ENCODE data around the gene SLC2A13.
"Not testable (repeated sequence)": the region's sequence is repeated elsewhere in the genome, so short reads cannot be mapped to it uniquely, and the experiment has no call there.

Gene SLC2A13

DNA sequence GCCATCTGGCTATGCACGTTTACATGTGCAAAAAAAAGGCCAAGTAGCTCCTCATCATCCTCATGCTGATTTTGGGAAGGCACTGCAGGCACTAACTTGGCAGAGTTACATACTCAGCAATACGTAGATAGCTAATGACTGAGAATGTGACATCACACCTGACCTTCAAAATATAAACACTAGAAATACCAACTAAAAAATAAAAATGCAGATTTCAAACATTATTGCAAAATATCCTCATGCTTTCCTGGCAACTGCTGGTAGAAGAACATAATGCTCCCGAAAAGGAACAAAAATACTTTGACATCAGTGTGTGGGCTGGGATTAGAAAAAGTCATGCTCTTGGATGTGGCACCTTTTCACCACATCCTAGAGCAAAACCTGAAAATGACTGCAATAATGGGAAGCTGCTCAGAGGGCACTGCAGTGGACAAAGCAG, 333.0 kb downstream of the SLC2A13 start:
- no peaks in the 10 kb centered on the region for H3K4me1 Mint-ChIP-seq
- no peaks in the 10 kb centered on the region for H3K27me3 Mint-ChIP-seq
- ATAC-seq (no peak), DNase-seq (no peak)
- H3K9me3 Mint-ChIP-seq: no peaks in the 10 kb centered on the region
- H3K27ac Mint-ChIP-seq: no peak overlapping the region
- no peaks in the 10 kb centered on the region for H3K36me3 Mint-ChIP-seq (ENCODE audit: low read depth)
- H3K4me3 Mint-ChIP-seq: no peak overlapping the region

DNA sequence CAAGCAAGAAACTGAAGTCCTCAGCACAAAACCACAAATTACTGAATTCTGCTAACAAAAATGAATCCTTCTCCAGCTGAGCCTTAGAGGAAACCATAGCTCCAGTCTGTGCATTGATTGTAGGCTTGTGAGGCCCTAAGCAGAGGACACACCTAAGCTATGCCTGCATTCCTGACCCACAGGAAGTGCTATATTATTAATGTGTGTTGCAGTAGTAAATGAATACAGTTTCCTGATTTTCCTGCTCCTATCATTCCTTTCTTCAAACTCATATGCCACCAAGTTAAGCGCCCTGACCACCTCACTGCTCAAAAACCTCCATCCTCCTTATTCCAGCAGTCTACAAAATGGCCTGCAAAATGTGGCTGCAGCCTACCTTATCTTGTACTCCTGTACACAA, 334.4 kb downstream of the SLC2A13 start:
- Mint-ChIP-seq H3K27ac (no peak overlapping the region), H3K9me3 (no peaks in the 10 kb centered on the region), H3K4me1 (no peaks in the 10 kb centered on the region), H3K4me3 (no peak overlapping the region), H3K27me3 (no peaks in the 10 kb centered on the region), H3K36me3 (ENCODE audit: low read depth) (no peaks in the 10 kb centered on the region)
- no peak for DNase-seq
- ATAC-seq: no peak

DNA sequence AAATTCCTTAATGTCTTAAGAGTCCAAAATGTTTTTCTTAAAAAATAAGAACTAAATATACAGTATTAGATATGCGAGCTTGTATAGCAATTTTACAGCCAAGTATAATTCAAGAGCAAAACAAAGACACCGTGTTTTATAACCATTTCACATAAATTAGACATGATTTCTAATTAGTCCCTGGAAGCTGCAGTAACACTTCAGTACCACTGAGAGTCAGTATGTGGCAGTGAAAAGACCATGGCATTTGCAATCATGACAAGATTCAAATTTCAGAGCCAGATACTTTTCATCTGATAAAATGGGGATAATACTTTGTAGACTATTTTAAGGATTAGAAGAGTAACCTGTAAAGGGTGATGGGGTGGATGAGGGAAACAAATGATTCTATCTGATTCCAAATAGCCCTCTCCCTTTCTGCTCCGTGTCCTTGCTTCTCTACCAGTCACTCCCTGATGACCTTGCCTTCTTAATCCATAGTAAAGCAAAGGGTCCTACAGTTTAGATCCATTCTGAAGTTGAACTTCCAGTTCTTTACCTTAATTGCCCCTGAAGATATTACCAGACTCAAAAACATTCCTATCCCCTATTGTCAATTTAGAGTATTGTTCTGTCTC, 340.8 kb downstream of the SLC2A13 start:
- DNase-seq (no peak), ATAC-seq (no peak)
- H3K4me3 Mint-ChIP-seq: no peak overlapping the region
- no peak overlapping the region for H3K27ac Mint-ChIP-seq
- H3K4me1 Mint-ChIP-seq: no peaks in the 10 kb centered on the region
- no peaks in the 10 kb centered on the region for H3K27me3 Mint-ChIP-seq
- H3K9me3 Mint-ChIP-seq: no peaks in the 10 kb centered on the region
- no peaks in the 10 kb centered on the region for H3K36me3 Mint-ChIP-seq (ENCODE audit: low read depth)

DNA sequence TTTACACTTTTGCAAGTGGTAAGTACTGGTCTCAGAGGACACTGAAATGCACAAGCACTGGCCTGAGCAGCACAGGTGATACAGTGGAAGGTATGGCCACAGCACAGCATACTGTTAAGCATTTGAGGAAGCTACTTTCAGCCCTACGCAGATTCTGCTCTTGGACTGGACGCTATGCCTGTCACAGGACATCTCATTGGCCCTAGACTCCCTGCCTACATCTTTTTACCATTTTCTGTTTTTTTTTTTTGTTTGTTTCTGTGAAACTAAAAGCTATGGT, 342.1 kb downstream of the SLC2A13 start:
- no peaks in the 10 kb centered on the region for H3K36me3 Mint-ChIP-seq (ENCODE audit: low read depth)
- DNase-seq (no peak), ATAC-seq (no peak)
- H3K4me1 Mint-ChIP-seq: no peaks in the 10 kb centered on the region
- H3K27me3 Mint-ChIP-seq: no peaks in the 10 kb centered on the region
- no peak overlapping the region for H3K27ac Mint-ChIP-seq
- H3K4me3 Mint-ChIP-seq: no peak overlapping the region
- H3K9me3 Mint-ChIP-seq: no peaks in the 10 kb centered on the region

DNA sequence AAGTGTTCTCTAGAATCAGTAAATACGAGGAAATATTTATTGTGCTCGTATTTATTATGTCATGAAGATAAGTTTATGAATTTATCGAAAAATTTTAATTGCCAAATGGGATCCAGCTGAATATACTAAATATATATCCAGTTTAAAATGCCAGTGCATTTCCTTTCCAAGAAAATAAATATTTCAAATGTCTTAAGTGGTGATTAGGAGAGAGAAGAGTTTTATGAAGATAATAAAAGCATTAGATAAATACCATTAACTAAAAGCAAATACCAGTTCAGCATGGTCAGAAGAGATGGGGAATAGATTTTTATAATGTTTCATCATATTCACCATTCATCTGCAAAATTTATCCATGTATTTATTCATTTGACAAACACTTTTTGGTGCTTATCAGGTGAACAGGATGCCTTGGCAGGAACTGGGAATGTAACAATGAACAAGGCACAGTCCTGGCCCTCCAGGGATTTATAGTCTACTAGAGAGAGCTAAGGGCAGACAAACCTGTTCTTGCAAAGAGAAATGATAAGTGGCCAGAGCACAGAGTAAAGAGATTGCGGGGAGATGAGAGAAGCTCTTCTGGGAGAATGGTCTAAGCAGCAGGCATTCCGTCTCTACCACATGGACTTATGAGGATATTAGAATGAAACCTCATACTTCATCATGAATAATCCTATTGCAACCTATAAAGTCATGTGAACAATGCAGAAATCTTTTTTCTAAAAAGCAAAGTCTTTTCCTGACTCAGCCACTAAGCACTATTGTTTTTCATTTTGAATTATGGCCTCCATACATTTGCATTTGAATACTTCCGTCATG, 342.6 kb downstream of the SLC2A13 start:
- H3K27ac Mint-ChIP-seq: no peak overlapping the region
- H3K36me3 Mint-ChIP-seq (ENCODE audit: low read depth): no peaks in the 10 kb centered on the region
- H3K4me1 Mint-ChIP-seq: no peaks in the 10 kb centered on the region
- no peak overlapping the region for H3K4me3 Mint-ChIP-seq
- H3K9me3 Mint-ChIP-seq: no peaks in the 10 kb centered on the region
- ATAC-seq (no peak), DNase-seq (no peak)
- no peaks in the 10 kb centered on the region for H3K27me3 Mint-ChIP-seq

DNA sequence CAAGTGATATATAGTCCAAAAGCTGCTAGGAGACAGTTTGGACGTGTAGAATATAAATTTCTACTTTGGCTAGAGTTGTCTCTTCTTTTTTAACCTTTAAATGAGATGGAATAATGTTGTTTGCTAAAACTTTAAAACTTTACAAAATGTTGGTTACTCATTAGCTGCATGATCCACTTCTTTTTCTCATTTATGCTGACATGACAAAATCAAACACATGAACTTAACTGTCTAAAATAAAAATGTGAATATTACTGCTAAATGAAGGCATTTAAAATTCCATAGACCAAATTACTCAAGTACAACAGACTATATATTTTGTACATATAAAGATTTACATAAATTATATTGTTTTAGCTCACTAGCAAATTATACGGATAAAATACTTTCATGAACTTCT, 350.4 kb downstream of the SLC2A13 start:
- Mint-ChIP-seq H3K36me3 (ENCODE audit: low read depth) (no peaks in the 10 kb centered on the region), H3K9me3 (no peaks in the 10 kb centered on the region), H3K27ac (no peak overlapping the region), H3K4me3 (no peak overlapping the region), H3K27me3 (no peaks in the 10 kb centered on the region), H3K4me1 (no peaks in the 10 kb centered on the region)
- DNase-seq (no peak), ATAC-seq (no peak)

DNA sequence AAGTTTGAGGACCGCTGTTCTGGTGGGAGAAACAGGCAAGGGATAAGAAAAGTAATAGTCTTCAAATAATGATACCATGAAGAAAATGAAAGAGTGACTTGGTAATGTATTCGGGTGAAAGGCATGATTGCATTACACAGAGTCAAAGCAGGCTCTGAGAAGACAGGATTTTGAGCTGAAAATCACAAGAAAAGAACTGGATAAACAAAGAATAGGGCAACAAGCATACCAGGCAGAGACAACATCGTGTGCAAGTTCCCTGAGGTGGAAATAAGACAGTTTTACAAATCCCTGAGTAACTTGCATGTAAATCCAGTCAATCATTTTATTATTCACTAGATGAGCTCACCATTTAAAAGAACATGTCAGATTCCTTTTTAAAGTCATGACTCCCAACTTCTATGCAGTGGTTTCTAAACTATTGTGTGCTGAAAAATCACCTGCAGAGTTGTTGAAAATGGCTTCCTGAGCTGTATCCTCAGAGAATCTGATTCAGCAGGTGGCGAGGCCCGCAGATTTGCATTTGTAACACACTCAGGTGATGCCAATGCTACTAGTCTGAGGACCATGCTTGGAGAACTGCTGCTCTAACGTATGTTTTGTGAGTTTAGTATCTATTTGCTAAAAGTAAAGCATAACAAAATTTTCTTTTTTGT, 353.3 kb downstream of the SLC2A13 start:
- ATAC-seq: no peak
- Mint-ChIP-seq H3K9me3 (peaks cover 5% of the 10 kb centered on the region), H3K27me3 (no peaks in the 10 kb centered on the region)

DNA sequence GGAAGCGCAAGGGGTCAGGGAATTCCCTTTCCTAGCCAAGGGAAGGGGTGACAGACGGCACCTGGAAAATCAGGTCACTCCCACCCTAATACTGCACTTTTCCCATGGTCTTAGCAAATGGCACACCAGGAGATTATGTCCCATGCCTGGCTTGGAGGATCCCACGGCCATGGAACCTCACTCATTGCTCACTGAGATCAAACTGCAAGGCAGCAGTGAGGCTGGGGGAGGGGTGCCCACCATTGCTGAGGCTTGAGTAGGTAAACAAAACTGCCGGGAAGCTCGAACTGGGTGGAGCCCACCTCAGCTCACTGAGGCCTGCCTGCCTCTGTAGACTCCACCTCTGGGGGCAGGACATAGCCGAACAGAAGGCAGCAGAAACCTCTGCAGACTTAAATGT, 359.7 kb downstream of the SLC2A13 start:
- H3K27ac Mint-ChIP-seq; ATAC-seq; DNase-seq; H3K4me3 Mint-ChIP-seq; H3K4me1 Mint-ChIP-seq; H3K36me3 Mint-ChIP-seq (ENCODE audit: low read depth); H3K27me3 Mint-ChIP-seq: not testable (repeated sequence)
- H3K9me3 Mint-ChIP-seq: peaks cover 18% of the 10 kb centered on the region

More for the DNA sequence above, 353.3 kb downstream of the SLC2A13 start:
- no peak for DNase-seq
- Mint-ChIP-seq H3K4me3 (no peak overlapping the region), H3K36me3 (ENCODE audit: low read depth) (no peaks in the 10 kb centered on the region), H3K27ac (no peak overlapping the region), H3K4me1 (no peaks in the 10 kb centered on the region)

DNA sequence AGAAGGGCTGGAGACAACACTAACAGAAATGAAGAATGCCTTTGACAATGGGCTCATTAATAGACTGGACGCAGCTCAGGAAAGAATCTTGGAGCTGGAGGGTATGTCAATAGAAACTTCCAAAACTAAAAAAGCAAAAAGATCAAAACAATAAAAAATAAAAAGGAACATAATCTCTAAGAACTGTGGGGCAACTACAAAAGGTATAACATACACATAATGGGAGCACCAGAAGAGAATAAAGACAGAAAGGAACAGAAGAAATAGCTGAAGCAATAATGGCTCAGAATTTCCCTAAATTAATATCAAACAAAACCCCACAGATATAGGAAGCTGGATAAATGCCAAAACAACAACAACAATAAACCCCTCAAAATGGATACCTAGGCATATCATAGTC, 362.2 kb downstream of the SLC2A13 start:
- H3K36me3 Mint-ChIP-seq (ENCODE audit: low read depth): peaks cover 8% of the 10 kb centered on the region
- DNase-seq (no peak), ATAC-seq (no peak)
- H3K27ac Mint-ChIP-seq: no peak overlapping the region
- peaks cover 14% of the 10 kb centered on the region for H3K9me3 Mint-ChIP-seq
- no peaks in the 10 kb centered on the region for H3K27me3 Mint-ChIP-seq
- H3K4me3 Mint-ChIP-seq: no peak overlapping the region
- no peaks in the 10 kb centered on the region for H3K4me1 Mint-ChIP-seq

DNA sequence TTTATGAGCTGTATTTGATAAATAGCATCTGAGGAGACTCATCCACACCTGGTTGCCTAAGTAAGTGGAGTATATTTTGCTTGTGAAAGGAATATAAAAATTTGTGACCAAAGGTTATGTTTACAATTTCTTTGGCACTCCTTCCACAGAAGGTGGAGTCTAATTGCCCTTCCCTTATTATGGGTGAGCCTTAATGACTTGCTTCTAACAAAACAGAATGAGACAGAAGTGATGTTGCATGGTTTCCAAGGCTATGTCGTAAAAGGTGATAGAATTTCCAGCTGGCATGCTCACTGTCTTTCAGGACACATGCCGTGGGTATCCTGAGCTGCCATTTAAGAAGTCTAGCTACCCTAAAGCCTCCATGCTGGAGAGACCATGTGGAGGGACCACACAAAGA, 369.5 kb downstream of the SLC2A13 start:
- H3K27me3 Mint-ChIP-seq: no peaks in the 10 kb centered on the region
- DNase-seq (no peak), ATAC-seq (no peak)
- H3K4me3 Mint-ChIP-seq: no peak overlapping the region
- no peaks in the 10 kb centered on the region for H3K4me1 Mint-ChIP-seq
- H3K9me3 Mint-ChIP-seq: peaks cover 21% of the 10 kb centered on the region
- H3K27ac Mint-ChIP-seq: no peak overlapping the region
- H3K36me3 Mint-ChIP-seq (ENCODE audit: low read depth): peaks cover 3% of the 10 kb centered on the region

DNA sequence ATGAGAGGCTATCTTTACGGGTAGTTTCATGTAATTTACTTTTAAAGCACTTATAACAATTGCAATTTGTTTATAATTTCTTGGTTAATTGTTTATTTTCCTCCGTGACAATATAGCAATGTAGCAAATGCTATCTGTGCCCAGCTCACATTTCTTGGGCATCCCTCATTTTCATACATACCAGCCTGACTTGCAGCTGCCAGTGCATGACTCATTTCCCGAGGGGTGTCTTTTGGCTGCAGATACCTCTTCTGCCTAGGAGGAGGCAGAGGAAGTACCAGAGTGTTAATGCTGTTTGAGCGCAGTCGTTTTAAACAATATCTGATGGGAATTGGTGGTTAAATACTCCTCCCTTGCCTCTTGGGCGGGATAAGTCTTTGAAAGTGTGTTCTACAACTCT, 382.1 kb downstream of the SLC2A13 start:
- no peak overlapping the region for H3K27ac Mint-ChIP-seq
- DNase-seq (no peak), ATAC-seq (no peak)
- no peaks in the 10 kb centered on the region for H3K27me3 Mint-ChIP-seq
- H3K9me3 Mint-ChIP-seq: peaks cover 21% of the 10 kb centered on the region
- H3K4me1 Mint-ChIP-seq: peaks cover 3% of the 10 kb centered on the region
- H3K4me3 Mint-ChIP-seq: no peak overlapping the region
- no peaks in the 10 kb centered on the region for H3K36me3 Mint-ChIP-seq (ENCODE audit: low read depth)

DNA sequence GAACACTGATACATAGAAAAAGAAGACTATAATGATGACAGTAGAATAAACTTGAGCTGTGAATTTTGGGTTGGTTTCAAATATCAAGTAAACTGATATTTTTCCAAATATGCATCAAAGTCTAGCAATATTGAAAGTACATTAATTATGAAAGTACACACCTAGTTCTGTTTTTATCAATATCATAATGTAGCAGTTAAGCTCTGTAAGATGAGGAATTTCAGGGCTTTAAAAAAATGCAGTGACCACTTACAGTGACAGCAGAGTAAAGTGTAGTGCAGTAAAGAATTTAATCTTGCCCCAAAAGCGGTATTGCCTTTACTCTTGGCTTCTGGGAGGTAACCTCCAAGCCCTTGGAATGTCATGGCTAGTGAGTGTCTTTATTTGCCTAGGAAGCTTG, 383.4 kb downstream of the SLC2A13 start:
- H3K27ac Mint-ChIP-seq: no peak overlapping the region
- no peak overlapping the region for H3K4me3 Mint-ChIP-seq
- DNase-seq: no peak
- H3K36me3 Mint-ChIP-seq (ENCODE audit: low read depth): no peaks in the 10 kb centered on the region
- ATAC-seq: no peak
- no peaks in the 10 kb centered on the region for H3K27me3 Mint-ChIP-seq
- H3K4me1 Mint-ChIP-seq: peaks cover 3% of the 10 kb centered on the region
- H3K9me3 Mint-ChIP-seq: peaks cover 9% of the 10 kb centered on the region

DNA sequence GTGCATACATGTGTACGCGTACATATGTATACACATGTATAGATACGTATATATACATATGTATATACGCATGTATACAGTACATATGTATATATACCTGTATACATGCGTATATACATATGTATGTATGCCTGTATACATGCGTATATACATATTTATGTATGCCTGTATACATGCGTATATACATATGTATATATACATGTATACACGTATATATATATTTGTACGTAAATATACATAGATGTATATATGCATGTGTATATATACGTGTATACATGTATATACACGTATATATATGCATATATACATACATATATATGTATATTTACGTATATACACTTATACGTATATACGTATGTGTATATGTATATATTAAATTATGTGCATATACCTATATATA, 392.3 kb downstream of the SLC2A13 start:
- ATAC-seq: no peak
- H3K4me3 Mint-ChIP-seq: no peak overlapping the region
- H3K4me1 Mint-ChIP-seq: no peaks in the 10 kb centered on the region
- DNase-seq: no peak
- no peaks in the 10 kb centered on the region for H3K27me3 Mint-ChIP-seq
- H3K27ac Mint-ChIP-seq: no peak overlapping the region
- H3K9me3 Mint-ChIP-seq: no peaks in the 10 kb centered on the region
- H3K36me3 Mint-ChIP-seq (ENCODE audit: low read depth): no peaks in the 10 kb centered on the region

DNA sequence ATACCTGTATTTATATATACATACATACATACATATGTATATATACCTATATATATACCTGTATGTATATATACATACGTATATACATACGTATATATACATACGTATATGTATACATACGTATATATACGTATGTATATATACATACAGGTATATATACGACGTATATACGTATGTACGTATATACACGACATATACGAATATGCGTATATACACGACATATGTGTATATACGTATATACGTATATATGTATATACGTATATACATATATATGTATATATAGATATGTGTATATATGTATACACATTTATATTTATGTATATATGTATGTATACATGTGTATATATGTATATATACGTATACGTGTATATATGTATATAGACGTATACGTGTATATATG, 393.5 kb downstream of the SLC2A13 start:
- Mint-ChIP-seq H3K9me3 (no peaks in the 10 kb centered on the region), H3K4me3 (no peak overlapping the region), H3K27ac (no peak overlapping the region), H3K36me3 (ENCODE audit: low read depth) (no peaks in the 10 kb centered on the region), H3K27me3 (no peaks in the 10 kb centered on the region), H3K4me1 (no peaks in the 10 kb centered on the region)
- no peak for DNase-seq
- ATAC-seq: no peak
